IPS-NIHi7 (cell line): ENCODE results near the gene XKR7.
"Not testable (repeated sequence)": the region's sequence is repeated elsewhere in the genome, so short reads cannot be mapped to it uniquely, and the experiment has no call there.

ENCODE experiments used
- DNase-seq: peaks from one replicate; pipeline ENCODE4 v3.0.0; 2012; ENCODE audit warnings: mixed read lengths; ENCODE audit errors: extremely low spot score

Gene XKR7

DNA sequence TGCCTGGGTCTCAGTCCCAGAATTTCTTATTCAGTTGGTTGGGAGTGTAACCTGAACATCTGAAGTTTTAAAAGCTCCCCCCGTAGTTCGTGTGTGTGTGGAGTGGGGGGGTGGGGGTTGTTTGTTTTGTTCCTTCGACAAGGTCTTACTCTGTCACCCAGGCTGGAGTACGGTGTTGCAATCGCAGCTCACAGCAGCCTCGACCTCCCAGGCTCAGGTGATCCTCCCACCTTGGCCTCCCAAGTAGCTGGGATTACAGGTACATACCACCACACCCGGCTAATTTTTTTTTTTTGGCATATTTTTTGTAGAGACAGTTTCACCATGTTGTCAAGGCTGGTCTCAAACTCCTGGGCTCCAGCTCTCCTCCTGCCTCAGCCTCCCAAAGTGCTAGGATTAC, 45.4 kb downstream of the XKR7 start:
- DNase-seq, result no peak

DNA sequence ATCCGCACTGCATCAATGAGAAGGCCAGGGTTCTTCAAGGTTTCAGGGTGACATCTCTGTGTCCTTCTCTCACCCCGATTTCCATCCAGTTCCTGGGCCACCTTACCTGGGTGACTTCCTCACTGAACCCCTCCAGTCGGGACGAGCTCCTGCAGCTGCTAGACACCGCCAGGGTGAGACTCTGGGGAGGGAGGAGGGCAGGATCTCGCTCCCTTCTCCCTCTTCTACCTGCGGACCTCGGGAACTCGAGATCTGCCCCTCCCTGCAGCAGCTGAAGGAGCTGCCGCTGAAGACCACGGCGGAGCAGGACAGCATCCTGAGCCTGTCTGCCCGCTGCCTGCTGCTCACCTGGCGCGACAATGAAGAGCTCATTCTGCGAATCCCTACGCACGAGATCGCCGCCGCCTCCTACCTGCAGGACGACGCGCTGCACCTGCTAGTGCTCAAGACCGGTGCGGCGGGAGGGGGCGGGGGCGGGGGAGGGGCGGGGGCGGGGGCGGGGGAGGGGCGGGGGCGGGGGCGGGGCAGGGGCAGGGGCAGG, 49.8 kb downstream of the XKR7 start:
- peak; percentile 88 for DNase-seq

GRCh38 chr20:32018269-32019155, 50.6 kb downstream of the XKR7 start:
- DNase-seq, result peak; percentile 90

- DNase-seq, result peak; percentile 87
Measured at GRCh38 chr20:32019156-32019510, 51.2 kb downstream of the XKR7 start.

GRCh38 chr20:32019563-32020463, 51.9 kb downstream of the XKR7 start:
- no peak for DNase-seq

- DNase-seq, result no peak
Measured at GRCh38 chr20:32021091-32021490, 53.1 kb downstream of the XKR7 start.

- DNase-seq, result no peak
Measured at GRCh38 chr20:32024683-32025295, 56.8 kb downstream of the XKR7 start.

DNA sequence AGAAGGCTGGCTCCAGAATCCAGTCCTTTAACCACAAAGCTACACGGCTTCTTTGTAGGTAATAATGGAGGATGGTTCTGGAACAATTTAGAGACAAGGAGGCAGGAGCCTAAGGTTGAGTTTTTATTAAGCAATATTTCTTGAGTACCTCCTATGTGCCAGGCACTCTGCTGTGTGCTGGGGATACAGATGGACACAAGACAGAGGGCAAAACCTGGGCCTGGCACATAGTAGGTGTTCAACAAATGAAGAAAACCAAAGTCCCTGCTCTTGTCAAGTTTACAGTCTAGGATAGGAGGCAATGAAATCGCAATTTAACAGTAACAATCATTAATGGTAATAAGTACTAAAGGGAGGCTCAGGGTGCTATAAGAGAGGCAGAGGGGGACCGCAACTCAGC, 59.7 kb downstream of the XKR7 start:
- no peak for DNase-seq

- DNase-seq, result no peak
Measured at GRCh38 chr20:32028647-32029372, 60.9 kb downstream of the XKR7 start.

DNA sequence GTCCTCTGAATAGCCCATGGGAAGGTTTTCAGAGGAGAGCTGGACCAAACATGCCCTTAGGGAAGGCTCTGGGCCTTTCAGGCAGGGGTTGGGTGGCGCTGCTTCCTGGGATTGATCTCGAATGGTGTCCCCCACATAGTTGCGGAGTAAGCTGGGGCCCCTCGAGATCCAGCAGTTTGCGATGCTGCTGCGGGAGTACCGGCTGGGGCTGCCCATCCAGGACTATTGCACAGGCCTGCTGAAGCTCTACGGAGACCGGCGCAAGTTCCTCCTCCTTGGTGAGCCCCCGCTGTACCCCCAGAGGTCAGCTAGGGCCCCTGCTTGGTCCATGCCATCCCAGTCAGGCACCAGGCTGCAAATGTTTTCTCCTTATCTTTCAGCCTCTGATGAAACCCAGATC, 61.6 kb downstream of the XKR7 start:
- no peak for DNase-seq

DNA sequence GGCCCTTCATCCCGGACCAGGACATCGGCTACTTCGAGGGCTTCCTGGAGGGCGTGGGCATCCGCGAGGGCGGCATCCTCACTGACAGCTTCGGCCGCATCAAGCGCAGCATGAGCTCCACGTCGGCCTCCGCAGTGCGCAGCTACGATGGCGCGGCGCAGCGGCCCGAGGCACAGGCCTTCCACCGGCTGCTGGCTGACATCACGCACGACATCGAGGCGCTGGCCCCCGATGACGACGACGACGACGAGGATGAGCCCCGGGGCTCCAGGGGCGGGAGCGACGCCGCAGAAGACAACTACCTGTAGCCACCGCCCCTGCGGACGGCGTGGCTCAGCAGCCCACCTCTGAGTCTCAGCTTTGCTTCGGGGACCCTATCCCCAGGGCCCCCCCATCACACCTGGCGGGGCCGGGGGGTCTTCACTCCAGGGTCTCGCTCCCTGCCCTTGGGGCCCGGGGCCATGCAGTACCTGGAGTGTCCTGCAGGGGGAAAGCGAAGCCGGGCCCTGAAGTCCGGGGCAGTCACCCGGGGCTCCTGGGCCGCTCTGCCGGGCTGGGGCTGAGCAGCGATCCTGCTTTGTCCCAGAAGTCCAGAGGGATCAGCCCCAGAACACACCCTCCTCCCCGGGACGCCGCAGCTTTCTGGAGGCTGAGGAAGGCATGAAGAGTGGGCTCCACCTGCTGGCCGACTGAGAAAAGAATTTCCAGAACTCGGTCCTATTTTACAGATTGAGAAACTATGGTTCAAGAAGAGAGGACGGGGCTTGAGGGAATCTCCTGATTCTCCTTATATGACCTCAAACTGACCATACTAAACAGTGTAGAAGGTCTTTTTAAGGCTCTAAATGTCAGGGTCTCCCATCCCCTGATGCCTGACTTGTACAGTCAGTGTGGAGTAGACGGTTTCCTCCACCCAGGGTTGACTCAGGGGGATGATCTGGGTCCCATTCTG, 63.3 kb downstream of the XKR7 start:
- peak; percentile 98 for DNase-seq

- no peak for DNase-seq
Measured at GRCh38 chr20:32033316-32033715, 65.4 kb downstream of the XKR7 start.

GRCh38 chr20:32033721-32034120, 65.8 kb downstream of the XKR7 start:
- DNase-seq, result not testable (repeated sequence)

DNA sequence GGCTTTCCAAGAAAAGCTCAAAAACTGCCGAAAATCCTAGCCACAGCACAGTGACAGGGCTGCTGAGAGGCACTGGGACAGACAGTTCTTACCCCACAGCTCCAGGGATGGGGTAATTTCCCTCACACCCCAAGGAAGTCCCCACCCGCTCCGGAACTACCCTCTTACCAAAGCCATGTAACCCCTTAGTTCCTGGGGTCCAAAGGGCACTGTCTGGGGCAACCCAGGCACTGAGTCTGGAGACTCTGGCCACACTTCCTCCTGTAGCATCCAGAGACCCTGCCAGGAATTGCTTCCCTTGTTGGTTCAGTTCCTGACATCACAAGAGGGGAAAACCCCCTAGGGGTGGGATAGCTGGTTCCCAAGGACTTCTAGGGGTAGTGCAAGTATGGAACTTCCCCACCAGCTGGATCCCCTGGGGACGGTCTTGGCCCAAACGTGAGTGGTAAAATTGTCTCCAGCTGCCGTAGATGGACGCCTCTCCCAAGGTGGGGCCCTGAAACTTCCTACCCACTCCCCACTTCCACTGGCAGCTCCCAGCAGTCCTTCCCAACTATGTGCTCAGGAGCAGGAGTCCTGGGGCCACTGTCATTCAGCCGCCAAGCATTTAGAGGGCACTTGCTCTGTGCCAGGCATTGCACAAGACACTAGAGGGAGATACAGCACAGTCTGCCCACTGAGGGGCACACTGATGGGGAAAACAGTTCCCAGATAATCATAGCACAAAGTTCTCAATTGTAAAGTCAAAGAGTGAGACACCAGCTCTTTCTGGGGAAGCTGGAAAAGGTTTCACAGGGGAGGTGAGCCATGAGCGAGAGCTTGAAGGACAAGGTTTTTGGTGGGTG, 66.9 kb downstream of the XKR7 start:
- no peak for DNase-seq

- DNase-seq, result no peak
Measured at GRCh38 chr20:32035426-32035779, 67.5 kb downstream of the XKR7 start.

- DNase-seq, result no peak
Measured at GRCh38 chr20:32036252-32036651, 68.3 kb downstream of the XKR7 start.

GRCh38 chr20:32036716-32037485, 69.0 kb downstream of the XKR7 start:
- no peak for DNase-seq

DNA sequence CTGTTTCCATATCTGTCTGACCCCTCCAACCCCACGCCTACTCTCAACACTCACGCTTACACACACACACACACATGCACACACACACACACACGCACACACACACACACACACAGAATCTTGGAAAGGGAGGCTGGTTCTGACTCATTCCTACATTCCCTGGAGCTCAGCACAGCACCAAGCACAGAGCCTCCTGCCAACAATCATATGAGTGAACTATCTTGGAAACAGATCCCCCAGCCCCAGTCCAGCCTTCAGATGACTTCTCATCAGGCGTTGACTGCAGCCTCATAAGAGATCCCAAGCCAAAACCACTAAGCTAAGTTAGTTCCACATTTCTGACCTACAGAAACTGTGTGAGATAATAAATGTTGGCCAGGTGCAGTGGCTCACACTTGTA, 70.0 kb downstream of the XKR7 start:
- DNase-seq, result no peak
